Transverse colon (tissue), 4 donors: Measurements from ENCODE around the gene BDKRB2. TPM values are rescaled to one million over a fixed set of nuclear protein-coding genes. Genes with fewer than 3 reads are reported as not detected.
A peak's percentile ranks its signal among the peaks of the same experiment; 100 is the strongest.

ENCODE experiments used
- DNase-seq: peaks from one replicate; pipeline ENCODE4 v3.0.0-alpha.2; 2019
- H3K27ac ChIP-seq, 4 donors: fragments of 200-600 bp; sonication (generic); 2 replicates each; pipeline ENCODE4 v1.5.1; 2016 to 2018; ENCODE audit warnings: inconsistent platforms in 4 of 4
- H3K27me3 ChIP-seq: fragments of 200-600 bp; sonication (generic); 2 replicates; pipeline ENCODE4 v1.5.1; 2017; ENCODE audit warnings: inconsistent platforms
- H3K36me3 ChIP-seq, 4 donors: fragments of 200-600 bp; sonication (generic); 2 replicates each; pipeline ENCODE4 v1.5.1; 2017 to 2019; ENCODE audit warnings: inconsistent platforms in 4 of 4
- H3K4me1 ChIP-seq, 4 donors: fragments of 200-600 bp; sonication (generic); 2 replicates each; pipeline ENCODE4 v1.5.1; 2017 to 2020; ENCODE audit warnings: inconsistent platforms in 4 of 4
- H3K4me3 ChIP-seq, 4 donors: fragments of 200-600 bp; sonication (generic); 1 replicate in 1 of 4; 2 replicates in 3 of 4; pipeline versions ENCODE4 v1.5.1 to v1.6.1; 2017 to 2019; ENCODE audit warnings: inconsistent platforms in 4 of 4
- H3K9me3 ChIP-seq, 2 donors: fragments of 200-600 bp; sonication (generic); 2 replicates each; pipeline ENCODE4 v1.5.1; 2017 to 2019; ENCODE audit warnings: inconsistent platforms in 2 of 2
- CTCF ChIP-seq, 5 experiments: fragments of 200-600 bp in 3 of 5; fragments of 450-650 bp in 2 of 5; sonication (generic) in 3 of 5; IDR thresholded peaks; 1 replicate in 2 of 5; 2 replicates in 3 of 5; pipeline ENCODE4 v1.5.1; 2016 to 2017; ENCODE audit warnings: antibody characterized with exemption in 5 of 5, inconsistent platforms in 3 of 5, mild to moderate bottlenecking in 2 of 5, moderate library complexity in 1 of 5
- EP300 ChIP-seq: sonication (generic); formaldehyde crosslinking; IDR thresholded peaks from one replicate; pipeline ENCODE4 v1.6.1; 2017; ENCODE audit warnings: antibody characterized with exemption, low read depth
- POLR2A ChIP-seq: fragments of 450-650 bp; IDR thresholded peaks from one replicate; pipeline ENCODE4 v1.6.1; 2016; ENCODE audit warnings: antibody characterized with exemption, mild to moderate bottlenecking, moderate library complexity
- POLR2AphosphoS5 ChIP-seq, 3 donors: sonication (generic); formaldehyde crosslinking; IDR thresholded peaks; one replicate each; pipeline ENCODE4 v1.6.1; 2016; ENCODE audit warnings: antibody characterized with exemption in 3 of 3
- WGBS, 2 donors: methylation state at CpG; one replicate each; pipeline ENCODE4 v1.1.5; 2018; ENCODE audit warnings: low coverage in 1 of 2; 5-methylcytosine and 5-hydroxymethylcytosine counted together
- in situ Hi-C, 4 donors: fragments of 200-750 bp; cut with MboI; loops; one replicate each; pipeline versions ENCODE4 v1.15.0 to v1.15.1; 2017; ENCODE audit warnings: low sequenced_read_pairs in 3 of 4, low pct_ligation_motif_present in 1 of 4, low pct_unique_long_range_greater_than_20kb in 1 of 4
- intact Hi-C: fragments of 100-400 bp; cut with DNase I; formaldehyde crosslinking; loops from one replicate; pipeline ENCODE4 v1.15.1; 2023; ENCODE audit warnings: low total_unique reads
- total RNA-seq, 4 donors: library from RNA; depleted of rRNA; stranded (reverse); fragments of >200 nt; gene quantifications; one replicate each; pipeline ENCODE4 v1.1.0, GENCODE V29; 2016

BDKRB2 gene
- total RNA-seq, 4 donors from 2014 or later, result 2.6 to 19.8 (median 17.4) TPM

DNA sequence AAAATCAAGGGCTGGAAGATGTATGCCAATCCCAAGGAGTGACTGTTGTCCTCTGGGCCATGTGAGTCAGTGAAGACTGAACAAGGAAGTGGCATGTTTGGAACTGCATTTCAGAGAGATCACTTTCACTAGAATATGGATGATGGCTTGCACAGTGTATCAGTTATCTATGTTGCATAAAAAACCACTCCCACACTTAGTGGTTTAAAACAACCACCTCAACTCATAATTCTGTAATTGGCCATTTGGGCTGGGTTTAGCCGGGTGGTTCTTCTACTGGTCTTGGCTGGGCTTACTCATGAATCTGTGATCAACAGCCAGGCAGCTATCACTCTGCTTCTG is 66.8 kb downstream of the BDKRB2 start:
- intact Hi-C loops, result no loop called here
- no peak overlapping the region for H3K4me3 ChIP-seq
- 94% methylated on average over 1 of the region's 1 CpG; no CpG with 5 or more reads in 1 of the 2 donors for WGBS, 2 donors
- DNase-seq, result no peak
- H3K4me1 ChIP-seq, result peaks cover 4 to 32% (median 11%) of the 10 kb centered on the region in 4 donors
- H3K9me3 ChIP-seq, result no peaks in the 10 kb centered on the region
- no peaks in the 10 kb centered on the region for H3K36me3 ChIP-seq
- in situ Hi-C loops, result loop anchor here in 3 of 4 donors (5.0 to 10.0 kb wide), 3 partner anchors 169 to 267 kb away; no protein-coding TSS in a partner anchor
- no peak overlapping the region for H3K27ac ChIP-seq
- TF ChIP-seq CTCF (IDR thresholded peaks at IDR 0.05), result no peak
- no peak for TF ChIP-seq POLR2AphosphoS5 (IDR thresholded peaks at IDR 0.05)
- TF ChIP-seq POLR2A, result no peak
- no peak for TF ChIP-seq EP300
- no peaks in the 10 kb centered on the region for H3K27me3 ChIP-seq

DNA sequence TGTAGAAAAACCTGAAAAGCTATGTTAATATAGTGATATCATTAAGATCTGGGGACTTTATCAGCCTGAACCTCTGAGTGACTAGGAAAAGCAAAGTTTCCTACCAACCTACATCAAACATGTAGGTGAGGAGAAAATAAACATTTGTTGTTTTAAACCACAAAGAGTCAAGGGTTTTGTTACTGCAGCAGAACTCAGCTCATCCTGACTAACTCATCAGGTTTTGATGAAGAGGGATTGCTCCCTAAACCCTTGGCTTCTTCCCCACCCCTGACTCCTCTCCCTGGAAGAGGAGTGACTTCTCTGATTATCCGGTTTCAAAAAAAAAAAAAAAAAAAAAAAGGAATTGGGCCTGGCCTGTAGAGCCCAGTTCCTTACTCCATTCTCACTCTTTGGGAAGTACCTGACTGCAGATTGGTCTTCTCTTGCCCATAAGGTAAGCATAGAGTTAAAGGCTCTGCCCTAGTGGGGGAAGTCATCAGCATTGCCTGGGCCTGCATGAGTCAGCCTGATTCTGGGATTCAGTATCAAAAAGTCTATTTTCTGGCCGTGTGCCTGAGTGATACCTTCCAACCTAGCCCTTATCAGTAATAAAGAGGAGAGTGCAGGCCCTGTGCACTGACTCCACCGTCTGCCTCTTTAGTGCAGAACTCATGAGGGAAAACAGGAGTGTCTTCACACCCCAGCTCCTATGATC is 68.3 kb downstream of the BDKRB2 start:
- DNase-seq, result no peak
- Histone ChIP-seq H3K9me3 (peaks cover 2 to 5% of the 10 kb centered on the region in 2 donors), H3K4me3 (no peak overlapping the region), H3K27ac (no peak overlapping the region), H3K27me3 (no peaks in the 10 kb centered on the region), H3K4me1 (peaks cover 4 to 28% (median 11%) of the 10 kb centered on the region in 4 donors), H3K36me3 (no peaks in the 10 kb centered on the region)
- intact Hi-C loops (no loop called here), in situ Hi-C loops (loop anchor here in 3 of 4 donors (5.0 to 10.0 kb wide), 3 partner anchors 171 to 268 kb away; no protein-coding TSS in a partner anchor)
- 0 to 44% methylated on average over 1 to 3 of the region's 3 CpGs for WGBS, 2 donors
- TF ChIP-seq POLR2A (no peak), EP300 (no peak), POLR2AphosphoS5 (IDR thresholded peaks at IDR 0.05) (no peak), CTCF (IDR thresholded peaks at IDR 0.05) (no peak)

GRCh38 chr14:96273629-96274028 is 69.0 kb downstream of the BDKRB2 start:
- DNase-seq, result no peak
- in situ Hi-C loops (loop anchor here in 3 of 4 donors (5.0 to 10.0 kb wide), 3 partner anchors 171 to 269 kb away; no protein-coding TSS in a partner anchor), intact Hi-C loops (loop anchor here (2.0 kb wide), 1 partner anchor 173 kb away; no protein-coding TSS in a partner anchor)
- no peak overlapping the region for H3K4me3 ChIP-seq
- H3K36me3 ChIP-seq, result no peaks in the 10 kb centered on the region
- 86% methylated on average over 5 of the region's 5 CpGs; no CpG with 5 or more reads in 1 of the 2 donors for WGBS, 2 donors
- no peaks in the 10 kb centered on the region for H3K27me3 ChIP-seq
- H3K27ac ChIP-seq, result peak overlapping the region in 1 of 4 donors; percentile 5
- TF ChIP-seq CTCF (IDR thresholded peaks at IDR 0.05) (no peak), EP300 (no peak), POLR2A (no peak), POLR2AphosphoS5 (IDR thresholded peaks at IDR 0.05) (no peak)
- H3K9me3 ChIP-seq, result peaks cover 7% of the 10 kb centered on the region in 2 donors
- peaks cover 4 to 22% (median 8%) of the 10 kb centered on the region in 4 donors for H3K4me1 ChIP-seq

- Histone ChIP-seq H3K27me3 (no peaks in the 10 kb centered on the region), H3K27ac (peak overlapping the region in 2 of 4 donors; percentile 5 to 13), H3K9me3 (peaks cover 7% of the 10 kb centered on the region in 2 donors), H3K4me3 (no peak overlapping the region), H3K36me3 (no peaks in the 10 kb centered on the region), H3K4me1 (peaks cover 4 to 17% (median 5%) of the 10 kb centered on the region in 4 donors)
- 60 to 78% methylated on average over 1 to 5 of the region's 5 CpGs for WGBS, 2 donors
- in situ Hi-C loops, result loop anchor here in 3 of 4 donors (5.0 to 10.0 kb wide), 3 partner anchors 172 to 269 kb away; no protein-coding TSS in a partner anchor
- no peak for TF ChIP-seq CTCF (IDR thresholded peaks at IDR 0.05)
- no peak for TF ChIP-seq EP300
- no peak for TF ChIP-seq POLR2A
- no peak for TF ChIP-seq POLR2AphosphoS5 (IDR thresholded peaks at IDR 0.05)
- DNase-seq, result no peak
- intact Hi-C loops, result loop anchor here (2.0 kb wide), 1 partner anchor 173 kb away; no protein-coding TSS in a partner anchor
Observed at GRCh38 chr14:96274122-96274521, 69.5 kb downstream of the BDKRB2 start.
